Natural killer cell treated with Interleukin-12 subunit alpha and Interleukin-12 subunit beta and Interleukin-15 and Interleukin-18, amount 100 ng/mL, for 72 hours (primary cell): ENCODE results near the gene FRG2C. TPM values are rescaled to one million over a fixed set of nuclear protein-coding genes. Genes with fewer than 3 reads are reported as not detected.

Experiments
- ATAC-seq, 2 donors: fragments of 150-1000 bp; cut with Tn5 transposase in 1 of 2; sonication (Bioruptor Pico), chemical (Tn5 transposase) in 1 of 2; 2 replicates each; pipeline ENCODE4 v1.10.0; 2021
- DNase-seq: peaks from one replicate; pipeline ENCODE4 v3.0.0; 2022; ENCODE audit warnings: low spot score
- H3K27ac Mint-ChIP-seq, 2 donors: 1 replicate in 1 of 2; 2 replicates in 1 of 2; pipeline ENCODE4 v1.8.0; 2022; ENCODE audit warnings: mixed read lengths in 2 of 2, mild to moderate bottlenecking in 1 of 2, moderate library complexity in 1 of 2
- H3K27me3 Mint-ChIP-seq, 2 donors: 1 replicate in 1 of 2; 2 replicates in 1 of 2; pipeline ENCODE4 v1.8.0; 2022; ENCODE audit warnings: mixed read lengths in 2 of 2
- H3K36me3 Mint-ChIP-seq: one replicate; pipeline ENCODE4 v1.8.0; 2022; ENCODE audit warnings: mixed read lengths
- H3K4me1 Mint-ChIP-seq, 2 donors: 1 replicate in 1 of 2; 2 replicates in 1 of 2; pipeline ENCODE4 v1.8.0; 2022; ENCODE audit warnings: low read depth in 2 of 2, mixed read lengths in 2 of 2, mild to moderate bottlenecking in 1 of 2
- H3K4me3 Mint-ChIP-seq: one replicate; pipeline ENCODE4 v1.8.0; 2022; ENCODE audit warnings: mixed read lengths
- H3K9me3 Mint-ChIP-seq: 2 replicates; pipeline ENCODE4 v1.8.0; 2022; ENCODE audit warnings: mixed read lengths
- total RNA-seq, 2 donors: library from RNA; stranded (reverse); gene quantifications; one replicate each; pipeline ENCODE4 v1.2.3, GENCODE V29; 2022

FRG2C gene
- total RNA-seq, 2 donors from 2014 or later = not detected

GRCh38 chr3:75687323-75687722 lies 23.2 kb downstream of the FRG2C start:
- DNase-seq (no peak), ATAC-seq (no peak)
- Mint-ChIP-seq H3K4me1 (no peaks in the 10 kb centered on the region), H3K4me3 (no peak overlapping the region), H3K27me3 (no peaks in the 10 kb centered on the region), H3K27ac (no peak overlapping the region), H3K36me3 (peaks cover 9% of the 10 kb centered on the region), H3K9me3 (peaks cover 11% of the 10 kb centered on the region)

GRCh38 chr3:75692061-75692460 lies 27.9 kb downstream of the FRG2C start:
- H3K27ac Mint-ChIP-seq = no peak overlapping the region
- no peak overlapping the region for H3K4me3 Mint-ChIP-seq
- H3K27me3 Mint-ChIP-seq = no peaks in the 10 kb centered on the region
- peaks cover 9% of the 10 kb centered on the region for H3K36me3 Mint-ChIP-seq
- H3K9me3 Mint-ChIP-seq = peaks cover 11% of the 10 kb centered on the region
- no peaks in the 10 kb centered on the region for H3K4me1 Mint-ChIP-seq
- ATAC-seq = no peak
- DNase-seq = no peak

Other genes with a start within 250 kb of the FRG2C start
- 1 to 10 TPM; 7.3 to 9.6 TPM for gene ZNF717, start 121.2 kb downstream of the FRG2C start, total RNA-seq